ENCODE measurements around the gene USP10.

- TF ChIP-seq SUZ12 (IDR thresholded peaks at IDR 0.05; ENCODE audit: extremely low read depth, insufficient read depth, insufficient read length) (no peak), YY1 (IDR thresholded peaks at IDR 0.05; ENCODE audit: insufficient read depth, insufficient read length) (no peak), ZNF274 (IDR thresholded peaks at IDR 0.05; ENCODE audit: low read depth, low read length) (no peak)
These were observed 111.7 kb downstream of the USP10 start for GRCh38 chr16:84811529-84811928.

All from NT2/D1 (cell line).